Amygdala (tissue), 56 donors: ENCODE measurements around the gene ANKRD37.

ENCODE experiments used
- DNase-seq, 56 donors: peaks; one replicate each; lab custom pipeline; 2025; lab: John Stamatoyannopoulos, UW

ANKRD37 gene

DNA sequence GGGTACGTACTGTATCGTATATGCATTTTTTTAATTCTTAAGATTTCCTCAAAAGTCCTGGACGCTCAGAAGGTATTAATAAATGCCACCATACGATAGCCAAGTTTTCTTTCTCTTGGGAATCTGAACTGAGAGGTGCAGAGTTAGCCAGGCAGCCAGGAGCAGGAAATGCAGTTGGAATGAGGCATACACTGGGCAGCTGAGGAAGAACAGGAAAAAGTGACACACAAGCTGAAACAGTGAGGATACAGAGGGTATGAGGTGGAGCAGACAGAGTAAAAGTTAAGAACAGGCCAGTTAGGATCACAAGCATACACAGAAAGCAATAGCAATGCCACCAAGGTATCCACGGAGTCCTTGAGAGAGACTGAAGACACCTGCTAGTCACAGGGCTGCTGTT lies 15.8 kb downstream of the ANKRD37 start:
- no peak for DNase-seq

DNA sequence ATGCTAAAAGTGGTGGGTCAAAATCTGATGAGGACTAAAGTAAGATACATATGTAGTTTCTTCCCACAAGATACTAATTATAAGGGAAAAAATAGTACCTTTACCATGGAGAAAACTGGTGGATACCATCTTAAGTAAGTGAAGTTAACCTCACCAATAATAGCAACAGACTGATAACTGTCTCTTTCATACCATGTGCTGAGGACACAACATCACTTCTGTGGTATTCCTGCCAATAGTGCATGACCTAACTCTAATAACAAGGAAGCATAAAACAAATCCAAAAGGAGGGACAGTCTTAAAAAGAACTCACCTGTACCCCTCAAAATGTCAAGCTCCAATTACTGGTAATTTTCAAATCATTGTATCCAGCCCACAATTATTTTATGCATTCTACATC lies 20.3 kb downstream of the ANKRD37 start:
- DNase-seq = no peak

DNA sequence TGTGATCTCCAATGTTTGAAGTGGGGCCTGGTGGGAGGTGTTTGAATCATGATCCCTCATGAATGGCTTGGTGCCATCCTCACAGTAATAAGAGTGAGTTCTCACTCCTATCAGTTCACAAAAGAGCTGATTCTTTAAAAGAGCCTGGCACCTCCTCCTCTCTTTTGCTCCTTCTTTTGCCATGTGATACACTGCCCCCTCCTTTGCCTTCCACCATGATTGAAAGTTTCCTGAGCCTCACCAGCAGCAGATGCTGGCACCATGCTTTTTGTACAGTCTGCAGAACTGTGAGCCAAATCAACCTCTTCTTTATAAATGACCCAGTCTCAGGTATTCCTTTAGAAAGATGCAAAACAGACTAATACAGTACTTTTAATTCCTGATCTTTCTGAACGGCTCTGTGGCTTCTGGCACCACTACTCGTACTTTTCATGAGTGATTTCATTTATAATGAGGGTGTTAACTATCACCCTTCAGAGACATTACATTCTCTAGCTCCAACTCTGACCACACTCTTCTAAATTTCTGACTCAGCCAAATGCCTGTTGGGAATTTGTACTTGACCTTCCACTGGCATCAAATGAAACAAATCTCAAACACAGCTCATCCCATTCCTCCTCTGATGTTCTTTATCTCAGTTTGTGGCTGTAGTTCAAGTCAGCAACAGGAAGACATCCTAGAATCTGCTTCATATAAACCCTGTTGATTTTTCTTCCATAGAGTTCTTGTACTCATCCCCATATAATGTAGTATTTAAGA lies 24.9 kb downstream of the ANKRD37 start:
- DNase-seq = no peak

DNA sequence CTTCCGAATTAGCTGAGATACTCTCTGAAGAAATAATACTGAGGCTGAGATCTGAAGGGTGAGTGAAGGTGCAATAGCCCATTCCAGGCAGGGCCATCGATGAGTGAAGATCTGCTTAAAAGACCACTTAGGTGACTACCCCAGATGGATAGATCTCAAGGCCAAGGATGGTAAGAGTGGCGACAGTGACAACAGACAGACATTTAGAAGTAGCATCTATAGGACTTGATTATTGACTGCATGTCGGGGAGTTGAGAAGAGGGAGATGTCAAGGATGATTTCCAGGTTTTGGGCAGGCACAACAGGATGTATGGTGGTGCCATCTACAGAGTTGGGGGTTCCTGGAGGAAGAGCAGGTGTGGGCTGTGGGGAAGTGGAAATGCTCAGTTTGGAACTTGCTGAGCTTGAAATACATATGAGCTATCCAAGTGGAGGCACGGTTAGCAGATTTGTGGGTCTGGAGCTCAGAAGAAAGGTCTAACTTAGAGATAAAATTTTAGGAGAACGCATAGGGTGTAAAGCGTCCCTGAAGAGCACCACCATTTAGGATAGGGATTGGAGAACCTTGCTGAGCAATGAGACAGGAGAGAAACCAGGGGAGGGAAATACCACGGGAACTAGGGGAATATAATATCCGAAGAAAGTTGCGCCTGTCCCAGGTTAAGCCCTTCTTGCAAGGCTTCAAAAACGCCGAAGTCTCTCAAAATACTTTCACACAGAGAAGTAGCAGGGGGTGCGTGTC lies 28.4 kb downstream of the ANKRD37 start:
- DNase-seq = peak in 8 of 56 donors; percentile 29 to 57 (median 37)

DNA sequence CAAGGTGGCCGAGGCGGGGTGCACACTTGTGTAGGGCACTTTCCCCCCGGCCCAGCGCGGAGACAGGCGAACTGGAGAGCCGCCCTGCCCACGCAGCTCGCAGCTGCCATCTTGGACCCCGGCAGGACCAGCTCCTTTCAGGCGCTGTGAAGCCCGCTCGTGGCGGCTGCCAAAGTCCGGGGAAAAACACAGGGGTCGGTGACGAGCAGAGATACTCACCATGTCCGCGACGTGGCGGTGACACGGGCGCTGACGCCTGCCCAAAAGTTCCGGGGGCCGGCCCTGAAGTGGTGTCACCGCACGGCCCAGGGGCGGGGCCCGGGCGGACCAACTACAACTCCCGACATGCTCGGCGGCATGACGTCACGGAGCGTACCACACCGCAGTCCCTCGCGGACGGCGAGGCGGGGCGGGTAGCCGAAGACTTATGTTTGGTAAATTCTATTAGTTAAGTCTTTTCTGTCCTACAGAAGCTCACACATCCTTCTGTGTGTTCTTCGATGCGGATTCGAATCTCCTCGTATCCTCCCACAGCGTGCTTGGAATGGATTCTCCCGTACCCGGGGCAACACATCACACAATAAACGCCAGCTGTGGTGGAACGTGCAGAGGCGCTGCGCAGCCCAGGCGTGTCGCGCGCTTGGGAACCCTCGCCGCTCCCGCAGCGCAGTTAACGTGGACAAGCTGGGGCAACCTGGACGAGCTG lies 29.2 kb downstream of the ANKRD37 start, which contains the start of gene UFSP2:
UFSP2 (minus strand) TSS at position 318 of the 706 bp plus-strand sequence; CDS start at position 222, 96 bp downstream.
- DNase-seq = peak; percentile 41 to 95 (median 84)

DNA sequence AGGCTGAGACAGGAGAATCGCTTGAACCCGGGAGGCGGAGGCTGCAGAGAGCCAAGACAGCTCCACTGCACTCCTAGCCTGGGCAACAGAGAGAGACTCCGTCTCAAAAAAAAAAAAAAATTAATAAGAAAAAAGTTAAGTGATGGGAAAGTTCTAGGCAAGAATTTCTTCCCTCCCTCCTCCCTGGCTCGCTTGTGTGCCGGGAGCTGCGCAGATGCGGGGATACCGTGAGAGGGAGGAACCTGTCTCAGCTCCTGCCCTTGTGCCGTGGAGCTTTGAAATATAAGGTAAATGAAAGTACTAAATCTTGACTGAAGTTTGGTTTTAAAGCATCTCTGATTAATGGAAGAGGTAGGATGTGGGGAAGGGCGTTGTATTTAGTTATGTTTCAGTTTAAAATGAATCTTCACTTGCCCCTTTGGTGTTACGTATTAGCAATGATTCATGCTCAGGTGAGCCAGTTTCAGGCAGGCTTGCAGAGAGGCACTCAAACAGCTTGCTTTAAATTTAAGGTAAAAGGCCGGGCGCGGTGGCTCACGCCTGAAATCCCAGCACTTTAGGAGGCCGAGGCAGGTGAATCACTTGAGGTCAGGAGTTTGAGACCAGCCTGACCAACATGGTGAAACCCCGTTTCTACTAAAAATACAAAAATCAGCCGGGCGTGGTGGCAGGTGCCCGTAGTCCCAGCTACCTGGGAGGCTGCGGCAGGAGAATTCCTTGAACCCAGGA lies 30.5 kb downstream of the ANKRD37 start:
- DNase-seq = no peak

DNA sequence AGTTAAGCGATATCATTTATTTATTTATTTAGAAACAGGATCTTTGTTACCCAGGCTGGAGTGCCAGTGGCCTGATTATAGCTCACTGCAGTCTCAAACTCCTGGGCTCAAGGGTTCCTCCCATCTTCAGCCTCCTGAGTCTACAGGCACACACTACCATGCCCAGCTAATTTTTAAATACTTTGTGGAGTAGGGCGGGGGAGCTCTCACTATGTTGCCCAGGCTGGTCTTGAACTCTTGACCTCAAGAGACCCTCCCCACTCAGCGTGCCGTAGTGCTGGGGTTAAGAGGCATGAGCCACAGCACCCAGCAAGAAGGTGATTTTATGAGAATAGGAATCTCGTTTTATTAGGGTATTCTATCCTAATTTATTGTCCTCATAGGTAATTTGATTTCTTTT lies 33.0 kb downstream of the ANKRD37 start:
- no peak for DNase-seq

DNA sequence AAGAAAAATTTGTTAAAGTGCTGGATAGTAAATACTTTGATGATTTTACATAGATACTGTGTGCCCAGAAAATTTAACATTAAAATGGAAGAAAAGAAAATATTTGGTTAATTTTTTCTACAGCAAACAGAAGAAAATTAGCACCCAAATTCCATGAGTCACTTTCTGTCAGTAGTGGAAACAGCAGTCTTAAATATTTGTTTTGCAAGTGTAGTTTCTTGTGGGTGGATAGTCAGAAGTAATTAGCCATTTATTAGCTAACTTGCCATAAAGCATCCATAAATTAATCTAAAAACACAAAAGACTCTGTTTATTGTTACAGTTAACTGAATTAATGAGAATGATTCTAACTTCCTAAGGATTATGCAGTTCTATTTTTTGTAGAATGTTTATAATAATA lies 38.8 kb downstream of the ANKRD37 start:
- DNase-seq = no peak

DNA sequence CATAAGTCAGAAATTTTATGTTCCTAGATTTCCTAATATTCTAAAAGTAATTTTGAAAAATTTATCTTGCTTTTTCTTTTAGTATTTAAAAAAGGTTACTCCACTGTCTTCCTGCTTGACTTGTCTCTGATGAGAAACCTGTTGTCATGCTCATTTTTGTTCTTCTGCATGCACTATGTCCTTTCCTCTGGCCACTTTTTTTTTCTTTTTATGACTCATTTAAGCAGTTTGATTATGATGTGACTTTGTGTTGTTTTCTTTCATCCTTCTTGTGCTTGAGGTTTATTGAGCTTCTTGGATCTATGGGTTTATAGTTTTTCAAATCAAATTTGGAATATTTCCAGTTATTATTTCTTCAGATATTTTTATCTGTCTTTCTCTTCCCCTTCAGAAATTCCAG lies 41.2 kb downstream of the ANKRD37 start:
- no peak for DNase-seq

DNA sequence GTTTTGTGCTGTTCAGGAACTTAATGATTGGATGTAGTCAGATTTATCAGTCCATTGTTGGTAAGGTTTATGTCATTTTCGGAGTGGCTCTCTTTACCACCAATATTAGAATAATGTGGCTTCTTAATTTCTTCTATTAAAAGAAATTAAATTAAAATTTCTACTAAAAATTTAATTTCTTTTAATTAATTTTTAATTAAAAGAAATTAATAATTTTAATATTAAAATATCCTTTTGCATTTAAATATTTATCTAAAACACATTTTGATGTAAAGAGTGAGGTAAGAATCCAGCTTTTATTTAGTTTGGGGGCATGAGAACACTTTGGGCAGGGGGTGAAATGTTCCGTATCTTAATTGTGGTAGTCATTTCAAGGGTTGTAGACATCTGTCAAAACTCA lies 44.8 kb downstream of the ANKRD37 start:
- no peak for DNase-seq

DNA sequence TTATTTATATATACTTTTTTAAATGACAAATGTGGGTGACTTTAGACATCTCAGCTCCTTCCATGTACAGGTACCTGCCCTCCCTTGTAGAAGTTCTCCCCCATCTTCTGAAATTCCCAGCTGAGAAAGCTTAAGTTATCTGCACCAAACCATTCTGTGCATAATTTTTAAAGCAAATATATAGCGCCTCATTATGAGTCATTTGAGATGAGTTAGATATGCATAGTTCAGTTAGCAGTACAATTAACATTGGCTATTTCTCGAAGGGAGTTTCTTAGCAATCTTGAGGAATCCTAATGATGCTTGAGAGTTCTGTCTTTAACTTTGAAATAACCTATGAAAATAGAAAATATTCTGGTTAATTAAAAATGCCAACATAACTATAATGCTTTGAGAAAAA lies 48.6 kb downstream of the ANKRD37 start:
- DNase-seq = no peak
